ENCODE measurements around the gene CBX4. TPM values are rescaled to one million over a fixed set of nuclear protein-coding genes. Genes with fewer than 3 reads are reported as not detected.
A peak's percentile ranks its signal among the peaks of the same experiment; 100 is the strongest.

CBX4 gene
- total RNA-seq, 1 donor from 2014 or later: 6.8 TPM

DNA sequence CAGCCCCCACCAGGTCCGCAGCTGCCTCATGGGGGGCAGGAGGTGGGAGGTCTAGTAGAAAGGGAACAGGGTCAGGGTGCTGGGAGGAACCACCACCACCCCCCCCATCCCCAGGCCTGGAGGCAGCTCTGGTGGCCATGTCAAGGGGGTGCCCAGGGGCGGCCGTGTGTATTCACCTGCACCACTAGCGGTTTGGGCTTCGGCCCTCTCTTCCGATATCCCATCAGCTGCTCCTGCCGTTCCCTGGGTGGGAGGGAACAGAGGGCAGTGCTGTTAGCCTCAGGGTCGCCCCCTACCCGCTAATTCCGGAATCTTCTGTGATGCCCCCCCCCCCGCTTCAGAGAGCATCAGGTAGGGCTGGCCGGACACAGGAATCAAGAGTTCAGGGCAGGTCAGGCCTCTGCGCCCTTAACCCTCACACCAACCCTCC lies 3.8 kb downstream of the CBX4 start:
- H3K4me3 Mint-ChIP-seq (ENCODE audit: unreplicated experiment): no peak overlapping the region
- peaks cover 8% of the 10 kb centered on the region for H3K4me1 Mint-ChIP-seq (ENCODE audit: unreplicated experiment)
- DNase-seq (ENCODE audit: low spot score): no peak
- no peak overlapping the region for H3K27ac Mint-ChIP-seq (ENCODE audit: unreplicated experiment)
- peaks cover 40% of the 10 kb centered on the region for H3K27me3 Mint-ChIP-seq (ENCODE audit: unreplicated experiment)
- H3K9me3 Mint-ChIP-seq (ENCODE audit: unreplicated experiment): no peaks in the 10 kb centered on the region
- H3K36me3 Mint-ChIP-seq (ENCODE audit: low read depth, unreplicated experiment): peaks cover 4% of the 10 kb centered on the region
- TF ChIP-seq, protein P1, sequence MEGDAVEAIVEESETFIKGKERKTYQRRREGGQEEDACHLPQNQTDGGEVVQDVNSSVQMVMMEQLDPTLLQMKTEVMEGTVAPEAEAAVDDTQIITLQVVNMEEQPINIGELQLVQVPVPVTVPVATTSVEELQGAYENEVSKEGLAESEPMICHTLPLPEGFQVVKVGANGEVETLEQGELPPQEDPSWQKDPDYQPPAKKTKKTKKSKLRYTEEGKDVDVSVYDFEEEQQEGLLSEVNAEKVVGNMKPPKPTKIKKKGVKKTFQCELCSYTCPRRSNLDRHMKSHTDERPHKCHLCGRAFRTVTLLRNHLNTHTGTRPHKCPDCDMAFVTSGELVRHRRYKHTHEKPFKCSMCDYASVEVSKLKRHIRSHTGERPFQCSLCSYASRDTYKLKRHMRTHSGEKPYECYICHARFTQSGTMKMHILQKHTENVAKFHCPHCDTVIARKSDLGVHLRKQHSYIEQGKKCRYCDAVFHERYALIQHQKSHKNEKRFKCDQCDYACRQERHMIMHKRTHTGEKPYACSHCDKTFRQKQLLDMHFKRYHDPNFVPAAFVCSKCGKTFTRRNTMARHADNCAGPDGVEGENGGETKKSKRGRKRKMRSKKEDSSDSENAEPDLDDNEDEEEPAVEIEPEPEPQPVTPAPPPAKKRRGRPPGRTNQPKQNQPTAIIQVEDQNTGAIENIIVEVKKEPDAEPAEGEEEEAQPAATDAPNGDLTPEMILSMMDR (IDR thresholded peaks at IDR 0.05; ENCODE audit: unreplicated experiment): no peak

DNA sequence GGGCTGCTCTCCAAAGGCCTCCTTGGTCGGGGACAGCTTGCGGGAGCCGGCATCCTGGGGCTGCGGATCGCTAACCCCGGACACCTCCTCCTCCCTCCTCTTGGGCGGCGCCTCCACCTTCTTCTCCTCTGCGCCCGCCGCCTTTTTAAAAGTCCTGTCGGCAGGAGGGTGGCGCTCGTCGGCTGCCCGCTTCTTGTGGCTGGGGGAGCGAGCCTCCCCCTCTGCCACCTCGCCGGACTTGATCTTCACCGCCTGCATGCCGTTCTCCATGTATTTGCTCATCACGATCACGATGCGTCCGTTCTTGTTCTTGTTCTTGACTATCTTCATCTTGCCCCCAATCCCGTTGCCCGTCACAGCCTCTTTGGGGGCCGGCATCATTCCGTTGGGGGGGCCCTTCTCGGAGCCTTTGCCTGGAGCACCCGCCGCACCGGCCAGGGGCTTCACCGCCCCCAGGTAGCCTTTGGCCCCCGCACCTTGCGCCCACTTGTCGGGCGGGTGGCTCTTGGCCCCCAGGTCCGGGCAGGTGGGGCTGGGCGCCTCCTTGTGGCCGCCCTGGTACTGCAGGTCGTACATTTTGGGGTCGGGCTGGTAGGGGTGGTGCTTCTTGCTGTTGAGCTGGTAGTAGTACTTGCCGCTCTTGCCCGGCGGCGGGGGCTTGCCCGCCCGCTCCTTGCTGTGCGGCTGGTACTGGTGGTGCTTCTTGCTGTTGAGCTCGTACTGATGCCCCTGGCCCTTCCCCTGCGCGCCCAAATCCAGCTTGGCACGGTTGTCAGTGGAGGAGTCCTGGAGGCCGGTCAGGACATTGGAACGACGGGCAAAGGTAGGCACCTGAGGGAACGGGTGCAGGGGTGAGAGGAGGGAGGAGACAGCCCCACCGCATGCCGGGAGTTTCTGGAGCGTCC lies 4.4 kb downstream of the CBX4 start:
- Mint-ChIP-seq H3K4me3 (ENCODE audit: unreplicated experiment) (peak overlapping the region; percentile 74), H3K27me3 (ENCODE audit: unreplicated experiment) (peaks cover 40% of the 10 kb centered on the region), H3K4me1 (ENCODE audit: unreplicated experiment) (peaks cover 8% of the 10 kb centered on the region), H3K27ac (ENCODE audit: unreplicated experiment) (no peak overlapping the region), H3K36me3 (ENCODE audit: low read depth, unreplicated experiment) (peaks cover 4% of the 10 kb centered on the region), H3K9me3 (ENCODE audit: unreplicated experiment) (no peaks in the 10 kb centered on the region)
- peak; percentile 69 for DNase-seq (ENCODE audit: low spot score)
- TF ChIP-seq, protein P1 (IDR thresholded peaks at IDR 0.05; ENCODE audit: unreplicated experiment): peak; percentile 99

DNA sequence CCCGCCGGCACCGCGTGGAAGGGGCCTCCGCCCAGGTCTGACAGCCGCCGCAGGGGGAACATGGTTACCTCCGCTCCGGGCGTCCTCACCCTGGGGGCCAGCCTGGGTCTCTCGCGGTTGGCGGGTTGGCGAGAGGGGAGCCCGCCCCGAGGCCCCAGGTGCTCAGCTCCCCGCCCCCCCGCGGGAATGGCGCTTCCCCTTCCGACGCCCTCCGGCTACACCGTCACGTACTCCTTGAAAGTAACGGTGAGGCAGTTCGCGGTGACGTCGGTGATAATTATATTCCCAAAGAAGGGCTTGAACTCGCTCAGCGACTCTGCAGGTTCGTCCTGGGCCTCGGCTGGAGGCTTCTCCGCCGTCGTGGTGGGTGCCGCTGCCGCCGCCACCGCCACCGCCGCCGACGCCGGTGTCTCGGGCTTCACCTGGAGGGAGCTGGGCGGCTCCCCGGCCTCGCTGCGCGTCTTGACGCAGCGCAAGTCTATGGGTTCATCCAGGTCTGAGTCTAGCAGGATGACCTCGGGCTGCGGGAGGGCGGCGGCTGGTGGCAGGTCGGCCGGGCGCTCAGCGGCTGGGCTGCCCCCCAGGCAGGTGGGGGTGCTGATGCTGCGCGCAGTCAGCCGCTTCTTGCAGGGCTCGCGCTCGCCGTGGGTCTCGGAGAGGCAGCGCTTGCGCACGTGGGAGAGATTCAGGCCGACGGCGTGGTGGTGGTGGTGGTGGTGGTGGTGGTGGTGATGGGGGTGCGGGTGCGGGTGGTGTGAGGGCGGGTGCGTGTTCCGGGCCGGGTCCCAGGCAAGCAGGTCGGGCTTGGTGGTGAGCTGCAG lies 5.3 kb downstream of the CBX4 start:
- Mint-ChIP-seq H3K9me3 (ENCODE audit: unreplicated experiment) (no peaks in the 10 kb centered on the region), H3K36me3 (ENCODE audit: low read depth, unreplicated experiment) (peaks cover 4% of the 10 kb centered on the region), H3K4me1 (ENCODE audit: unreplicated experiment) (peaks cover 12% of the 10 kb centered on the region), H3K4me3 (ENCODE audit: unreplicated experiment) (no peak overlapping the region), H3K27ac (ENCODE audit: unreplicated experiment) (no peak overlapping the region), H3K27me3 (ENCODE audit: unreplicated experiment) (peaks cover 44% of the 10 kb centered on the region)
- DNase-seq (ENCODE audit: low spot score): no peak
- TF ChIP-seq, protein P1 (IDR thresholded peaks at IDR 0.05; ENCODE audit: unreplicated experiment): no peak

DNA sequence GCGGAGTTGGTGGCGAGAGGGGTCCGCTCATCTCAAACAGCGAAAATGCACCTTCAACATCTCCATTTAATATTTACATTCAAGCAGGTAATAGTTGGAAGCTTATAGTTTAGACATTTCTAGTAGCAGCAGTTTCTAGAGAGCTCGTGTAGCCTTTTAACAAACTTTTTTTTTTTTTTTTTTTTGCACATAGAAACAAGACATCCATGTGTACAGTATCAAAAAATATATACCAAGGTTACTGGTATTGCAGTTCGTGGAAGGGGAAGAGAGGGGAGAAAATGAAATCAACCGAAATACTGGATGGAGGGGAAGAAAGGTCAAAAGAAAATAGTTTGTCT lies 6.2 kb downstream of the CBX4 start:
- TF ChIP-seq, protein P1 (IDR thresholded peaks at IDR 0.05; ENCODE audit: unreplicated experiment): no peak
- Mint-ChIP-seq H3K27me3 (ENCODE audit: unreplicated experiment) (peaks cover 40% of the 10 kb centered on the region), H3K4me1 (ENCODE audit: unreplicated experiment) (peaks cover 16% of the 10 kb centered on the region), H3K27ac (ENCODE audit: unreplicated experiment) (no peak overlapping the region), H3K4me3 (ENCODE audit: unreplicated experiment) (no peak overlapping the region), H3K9me3 (ENCODE audit: unreplicated experiment) (no peaks in the 10 kb centered on the region), H3K36me3 (ENCODE audit: low read depth, unreplicated experiment) (peaks cover 4% of the 10 kb centered on the region)
- no peak for DNase-seq (ENCODE audit: low spot score)

All from endothelial cell (in vitro differentiated cells).